Common myeloid progenitor, CD34-positive (primary cell): ENCODE results near the gene RUNX2.

ENCODE experiments used
- CTCF ChIA-PET: fragments of 350-600 bp; sonication (Branson Sonifier 250); formaldehyde crosslinking; loops from one replicate; lab custom pipeline; 2021; ENCODE audit warnings: antibody characterized with exemption; lab: Charles Lee
- POLR2A ChIA-PET: fragments of 350-600 bp; sonication (Branson Sonifier 250); formaldehyde crosslinking; loops from one replicate; lab custom pipeline; 2021; ENCODE audit warnings: antibody characterized with exemption; lab: Charles Lee
- DNase-seq, 3 donors: peaks; one replicate each; pipeline versions ENCODE4 v3.0.0 to v3.0.0-alpha.2; 2013
- H3K27ac ChIP-seq, 2 experiments: 1 replicate in 1 of 2; 2 replicates in 1 of 2; pipeline ENCODE4 v1.7.0; 2013; ENCODE audit warnings: inconsistent platforms in 2 of 2, low read length in 2 of 2, mild to moderate bottlenecking in 2 of 2, low read depth in 1 of 2, moderate library complexity in 1 of 2; ENCODE audit not compliant: severe bottlenecking in 2 of 2, insufficient read depth in 1 of 2, poor library complexity in 1 of 2
- H3K27me3 ChIP-seq, 5 experiments: replicated peaks in 2 of 5; 1 replicate in 3 of 5; 2 replicates in 2 of 5; pipeline versions ENCODE4 v1.6.1 to v1.7.0; 2013; ENCODE audit warnings: low read length in 4 of 5, mild to moderate bottlenecking in 2 of 5, moderate library complexity in 2 of 5, inconsistent platforms in 1 of 5; ENCODE audit not compliant: insufficient read depth in 5 of 5, control insufficient read depth in 4 of 5
- H3K36me3 ChIP-seq, 4 experiments: 1 replicate in 2 of 4; 2 replicates in 2 of 4; pipeline versions ENCODE4 v1.6.1 to v1.7.0; 2013; ENCODE audit warnings: low read length in 3 of 4, control low read depth in 1 of 4, mild to moderate bottlenecking in 1 of 4; ENCODE audit not compliant: control insufficient read depth in 4 of 4, insufficient read depth in 4 of 4
- H3K4me1 ChIP-seq, 4 experiments: 1 replicate in 3 of 4; 2 replicates in 1 of 4; pipeline versions ENCODE4 v1.6.1 to v1.7.1; 2013; ENCODE audit warnings: low read length in 3 of 4, mild to moderate bottlenecking in 3 of 4, control low read depth in 1 of 4, inconsistent platforms in 1 of 4, moderate library complexity in 1 of 4; ENCODE audit not compliant: control insufficient read depth in 4 of 4, insufficient read depth in 4 of 4; ENCODE audit errors: control extremely low read depth in 1 of 4
- H3K4me3 ChIP-seq, 7 experiments: 1 replicate in 4 of 7; 2 replicates in 3 of 7; pipeline versions ENCODE4 v1.5.1 to v1.7.0; 2013; ENCODE audit warnings: mild to moderate bottlenecking in 7 of 7, low read length in 6 of 7, moderate library complexity in 6 of 7, inconsistent platforms in 2 of 7, low read depth in 2 of 7, control low read depth in 1 of 7; ENCODE audit not compliant: insufficient read depth in 4 of 7, control insufficient read depth in 1 of 7; ENCODE audit errors: extremely low read depth in 1 of 7
- H3K9me3 ChIP-seq, 5 experiments: 1 replicate in 4 of 5; 2 replicates in 1 of 5; pipeline versions ENCODE4 v1.6.1 to v1.7.1; 2013; ENCODE audit warnings: low read length in 4 of 5, mild to moderate bottlenecking in 2 of 5, inconsistent platforms in 1 of 5, low read depth in 1 of 5, moderate library complexity in 1 of 5; ENCODE audit not compliant: control insufficient read depth in 4 of 5, insufficient read depth in 2 of 5; ENCODE audit errors: control extremely low read depth in 1 of 5
- WGBS: methylation state at CpG from one replicate; pipeline ENCODE4 v1.1.5; 2013; ENCODE audit not compliant: insufficient coverage; 5-methylcytosine and 5-hydroxymethylcytosine counted together

The RUNX2 gene

GRCh38 chr6:45447716-45448115 lies 119.6 kb downstream of the RUNX2 start:
- no peak for DNase-seq
- ChIA-PET POLR2A (interaction anchor here (1.0 kb wide), 1 partner anchor 25 kb away, joined by 3 read pairs; no protein-coding TSS in a partner anchor), CTCF (no interaction called here)
- no peaks in the 10 kb centered on the region for H3K9me3 ChIP-seq
- H3K36me3 ChIP-seq, result peaks cover 5 to 60% (median 23%) of the 10 kb centered on the region in 4 experiments
- H3K4me1 ChIP-seq, result peaks cover 29 to 67% (median 52%) of the 10 kb centered on the region in 4 experiments
- no peaks in the 10 kb centered on the region for H3K27me3 ChIP-seq
- H3K27ac ChIP-seq, result no peak overlapping the region
- 100% methylated on average over 2 of the region's 2 CpGs for WGBS
- H3K4me3 ChIP-seq, result no peak overlapping the region

DNA sequence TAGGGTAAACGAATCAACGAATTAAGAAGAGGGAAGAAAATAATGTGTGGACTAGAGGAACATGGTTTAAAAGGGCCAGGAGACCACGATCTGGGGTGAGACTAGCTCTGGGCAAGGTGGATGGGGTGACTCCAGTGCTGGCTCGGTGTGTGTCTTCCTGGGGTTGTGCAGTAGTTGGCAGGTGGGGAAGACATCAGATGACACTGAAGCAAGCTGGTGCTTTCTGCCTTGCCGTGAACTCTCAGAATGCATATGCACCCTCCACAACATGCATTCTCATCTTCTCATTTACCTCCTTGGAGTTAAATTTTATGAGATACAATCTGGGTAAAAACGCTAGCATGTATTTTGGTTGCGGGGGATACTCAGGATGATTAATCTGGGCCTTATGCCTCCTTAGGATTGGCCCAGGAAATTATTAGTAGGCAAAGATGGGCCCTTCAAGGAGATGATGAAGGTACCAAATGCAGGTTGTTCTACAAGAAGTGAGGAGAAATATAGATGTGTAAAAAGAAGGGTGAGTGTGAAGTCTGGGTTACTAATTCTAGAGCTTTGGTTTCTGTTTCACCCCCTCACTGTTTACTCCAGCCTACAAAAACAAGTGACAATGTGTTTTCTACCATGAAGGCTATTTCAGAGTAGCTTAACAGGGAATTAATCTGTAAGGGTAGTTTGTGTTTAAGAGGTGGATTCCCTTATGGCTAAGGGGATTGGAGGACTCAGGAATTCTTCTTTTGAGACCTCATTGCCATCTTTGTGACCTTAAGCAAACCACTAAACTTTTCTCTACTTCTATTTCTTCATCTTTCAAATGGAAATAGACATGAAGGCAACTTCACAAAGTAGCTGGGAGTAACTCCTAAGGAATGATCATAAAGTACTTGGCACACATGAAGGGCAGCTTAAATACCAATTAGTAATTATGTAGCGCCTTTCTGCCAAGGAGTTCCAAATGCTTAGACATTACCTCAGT lies 120.6 kb downstream of the RUNX2 start:
- ChIA-PET CTCF (interaction anchor here (0.8 to 1.4 kb wide), 2 partner anchors 21 to 36 kb away, joined by 3 to 4 read pairs; no protein-coding TSS in a partner anchor), POLR2A (interaction anchor here (1.0 kb wide), 1 partner anchor 26 kb away, joined by 3 read pairs; no protein-coding TSS in a partner anchor)
- Histone ChIP-seq H3K27ac (no peak overlapping the region), H3K4me1 (peaks cover 31 to 68% (median 54%) of the 10 kb centered on the region in 4 experiments), H3K4me3 (no peak overlapping the region), H3K9me3 (no peaks in the 10 kb centered on the region), H3K36me3 (peaks cover 5 to 60% (median 21%) of the 10 kb centered on the region in 4 experiments), H3K27me3 (no peaks in the 10 kb centered on the region)
- WGBS, result 84% methylated on average over 5 of the region's 8 CpGs
- DNase-seq, result no peak

DNA sequence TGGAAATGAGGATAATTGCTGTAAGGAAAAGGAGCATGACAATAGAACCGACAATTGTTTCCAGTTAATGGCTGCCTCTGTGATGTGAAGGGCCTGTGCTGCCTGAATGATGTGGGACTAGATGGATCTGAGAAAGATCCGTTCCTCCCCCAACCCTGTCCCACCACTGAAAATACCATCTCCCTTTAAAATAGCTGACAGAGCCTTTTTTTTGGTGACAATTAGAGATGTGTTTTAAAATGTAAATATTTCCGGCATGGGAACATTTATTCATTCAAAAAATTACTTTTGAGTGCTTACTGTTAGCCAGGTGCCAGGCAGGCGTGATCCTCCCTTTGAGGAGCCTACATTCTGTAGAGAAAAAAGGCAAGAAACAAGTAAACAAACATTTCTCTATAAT lies 122.0 kb downstream of the RUNX2 start:
- POLR2A ChIA-PET, result no interaction called here
- DNase-seq, result no peak
- H3K9me3 ChIP-seq, result no peaks in the 10 kb centered on the region
- peaks cover 26 to 64% (median 49%) of the 10 kb centered on the region in 4 experiments for H3K4me1 ChIP-seq
- no peak overlapping the region for H3K27ac ChIP-seq
- peaks cover 5 to 55% (median 21%) of the 10 kb centered on the region in 4 experiments for H3K36me3 ChIP-seq
- H3K27me3 ChIP-seq, result no peaks in the 10 kb centered on the region
- CTCF ChIA-PET, result no interaction called here
- no CpG with 5 or more reads among the region's 4 CpGs for WGBS
- no peak overlapping the region for H3K4me3 ChIP-seq

GRCh38 chr6:45450831-45451230 lies 122.7 kb downstream of the RUNX2 start:
- 100% methylated on average over 1 of the region's 3 CpGs for WGBS
- ChIA-PET CTCF (interaction anchor here (0.9 to 1.4 kb wide), 3 partner anchors 19 to 128 kb away, joined by 3 read pairs; no protein-coding TSS in a partner anchor), POLR2A (no interaction called here)
- no peak for DNase-seq
- peaks cover 7 to 58% (median 21%) of the 10 kb centered on the region in 4 experiments for H3K36me3 ChIP-seq
- no peaks in the 10 kb centered on the region for H3K27me3 ChIP-seq
- H3K4me3 ChIP-seq, result no peak overlapping the region
- peaks cover 22 to 60% (median 43%) of the 10 kb centered on the region in 4 experiments for H3K4me1 ChIP-seq
- no peak overlapping the region for H3K27ac ChIP-seq
- H3K9me3 ChIP-seq, result no peaks in the 10 kb centered on the region

DNA sequence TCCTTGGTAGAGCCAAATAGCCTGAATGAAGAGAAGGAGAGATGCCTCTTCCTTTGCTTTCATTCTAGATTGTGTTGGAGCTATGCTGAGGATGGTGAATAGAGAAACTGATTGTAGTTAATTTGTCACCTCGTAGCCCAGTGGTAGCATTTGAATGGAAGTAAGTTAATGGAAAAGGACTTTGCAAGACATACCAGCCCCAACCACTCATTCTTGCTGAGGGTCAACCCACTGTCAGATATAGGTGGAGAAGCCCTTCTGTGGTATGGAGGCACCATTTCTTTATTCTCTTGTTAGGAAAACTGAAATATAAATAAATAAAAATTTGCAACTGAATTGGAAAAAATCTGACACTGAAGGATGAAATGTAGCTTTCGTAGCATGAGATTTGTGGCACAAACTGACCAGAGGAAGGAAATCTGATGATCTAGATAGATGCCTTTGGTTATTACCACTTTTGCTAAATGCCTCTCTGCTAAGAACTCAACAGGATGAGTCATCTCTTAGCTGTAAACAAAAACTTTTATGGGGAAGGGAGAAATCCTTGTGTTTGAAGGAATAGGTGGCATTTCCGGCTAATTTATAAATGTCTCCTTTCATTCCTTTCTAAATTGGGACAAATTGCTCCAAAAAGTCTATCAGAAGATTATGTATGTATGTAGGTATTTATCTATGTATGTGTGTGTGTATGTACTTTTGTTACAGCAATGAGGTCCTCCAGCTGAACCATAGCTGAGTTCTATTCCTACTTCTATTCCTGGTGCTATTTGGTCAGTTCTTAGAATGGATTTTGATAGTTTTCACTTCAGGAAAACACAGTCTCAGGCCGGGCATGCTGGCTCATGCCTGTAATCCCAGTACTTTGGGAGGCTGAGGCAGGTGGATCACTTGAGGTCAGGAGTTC lies 126.1 kb downstream of the RUNX2 start:
- Histone ChIP-seq H3K9me3 (no peaks in the 10 kb centered on the region), H3K36me3 (peaks cover 7 to 61% (median 21%) of the 10 kb centered on the region in 4 experiments), H3K27ac (no peak overlapping the region), H3K4me3 (peak overlapping the region in 1 of 7 experiments; percentile 7), H3K27me3 (no peaks in the 10 kb centered on the region), H3K4me1 (peaks cover 7 to 34% (median 23%) of the 10 kb centered on the region in 4 experiments)
- ChIA-PET POLR2A (interaction anchor here (0.6 to 1.5 kb wide), 3 partner anchors 16 to 76 kb away, joined by 3 read pairs; no protein-coding TSS in a partner anchor), CTCF (interaction anchor here (0.9 to 2.4 kb wide), 6 partner anchors 10 to 42 kb away, joined by 3 to 9 read pairs (median 4); no protein-coding TSS in a partner anchor)
- DNase-seq, result peak; percentile 73 to 94 (median 90)
- 56% methylated on average over 2 of the region's 4 CpGs for WGBS

DNA sequence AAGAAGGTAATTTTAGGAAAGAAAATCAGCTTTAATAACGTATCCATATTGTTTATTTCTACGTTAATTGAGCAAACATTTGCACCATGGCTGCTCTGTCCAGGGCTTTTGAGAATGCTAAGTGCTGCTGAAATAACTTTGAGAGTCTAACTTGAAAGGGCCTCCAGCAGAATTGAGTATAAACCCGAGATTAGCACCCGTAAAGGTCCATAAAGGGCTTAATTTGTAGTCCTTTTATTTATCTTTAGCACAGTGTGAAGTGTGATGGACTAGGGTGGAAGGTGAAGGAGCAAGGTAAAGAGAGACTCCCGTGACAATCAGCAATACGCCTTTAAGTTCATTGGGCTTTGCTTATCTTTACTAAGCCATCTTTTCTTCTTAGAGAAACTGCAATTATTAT lies 127.3 kb downstream of the RUNX2 start:
- POLR2A ChIA-PET, result interaction anchor here (1.5 kb wide), 1 partner anchor 14 kb away, joined by 3 read pairs; no protein-coding TSS in a partner anchor
- Histone ChIP-seq H3K9me3 (no peaks in the 10 kb centered on the region), H3K27me3 (no peaks in the 10 kb centered on the region), H3K27ac (no peak overlapping the region), H3K4me1 (peaks cover 7 to 33% (median 23%) of the 10 kb centered on the region in 4 experiments), H3K4me3 (no peak overlapping the region), H3K36me3 (peaks cover 9 to 56% (median 20%) of the 10 kb centered on the region in 4 experiments)
- no peak for DNase-seq
- CTCF ChIA-PET, result interaction anchor here (1.0 to 2.4 kb wide), 3 partner anchors 35 to 41 kb away, joined by 3 to 9 read pairs (median 4); no protein-coding TSS in a partner anchor
- 98% methylated on average over 4 of the region's 6 CpGs for WGBS
